Measurements from ENCODE around the gene OSBPL1A.

OSBPL1A gene

GRCh38 chr18:24263050-24263449, 134.6 kb downstream of the OSBPL1A start:
- no peak for DNase-seq

- DNase-seq: no peak
Measured at GRCh38 chr18:24262087-24262486, 135.5 kb downstream of the OSBPL1A start.

- no peak for DNase-seq
Measured at GRCh38 chr18:24259869-24260641, 137.6 kb downstream of the OSBPL1A start.

- no peak for DNase-seq
Measured at GRCh38 chr18:24254071-24254470, 143.6 kb downstream of the OSBPL1A start.

GRCh38 chr18:24249716-24250115, 147.9 kb downstream of the OSBPL1A start:
- no peak for DNase-seq

- DNase-seq: no peak
Measured at GRCh38 chr18:24248359-24248758, 149.3 kb downstream of the OSBPL1A start.

GRCh38 chr18:24246143-24246542, 151.5 kb downstream of the OSBPL1A start:
- DNase-seq: no peak

- no peak for DNase-seq
Measured at GRCh38 chr18:24244698-24245097, 152.9 kb downstream of the OSBPL1A start.

GRCh38 chr18:24243677-24244076, 153.9 kb downstream of the OSBPL1A start:
- DNase-seq: no peak

- DNase-seq: no peak
Measured at GRCh38 chr18:24239341-24239740, 158.3 kb downstream of the OSBPL1A start.

GRCh38 chr18:24238387-24238786, 159.2 kb downstream of the OSBPL1A start:
- DNase-seq: no peak

GRCh38 chr18:24234850-24235418, 162.7 kb downstream of the OSBPL1A start:
- DNase-seq: no peak

- no peak for DNase-seq
Measured at GRCh38 chr18:24234330-24234729, 163.3 kb downstream of the OSBPL1A start.

GRCh38 chr18:24232800-24233199, 164.8 kb downstream of the OSBPL1A start:
- DNase-seq: no peak

- no peak for DNase-seq
Measured at GRCh38 chr18:24231773-24232735, 165.6 kb downstream of the OSBPL1A start.

- no peak for DNase-seq
Measured at GRCh38 chr18:24230766-24231165, 166.9 kb downstream of the OSBPL1A start.

- no peak for DNase-seq
Measured at GRCh38 chr18:24228667-24229041, 169.0 kb downstream of the OSBPL1A start.

- no peak for DNase-seq
Measured at GRCh38 chr18:24227977-24228666, 169.5 kb downstream of the OSBPL1A start.

GRCh38 chr18:24220318-24220688, 177.3 kb downstream of the OSBPL1A start:
- DNase-seq: no peak

- DNase-seq: no peak
Measured at GRCh38 chr18:24219561-24220317, 177.9 kb downstream of the OSBPL1A start.

GRCh38 chr18:24214913-24215312, 182.7 kb downstream of the OSBPL1A start:
- no peak for DNase-seq

- DNase-seq: no peak
Measured at GRCh38 chr18:24214144-24214543, 183.5 kb downstream of the OSBPL1A start.

All from NCI-H524 treated with DMSO at 0.1 percent for 48 hours (cell line).